Tibial nerve (tissue), 4 donors: Measurements from ENCODE around the gene CENPP. TPM values are rescaled to one million over a fixed set of nuclear protein-coding genes. Genes with fewer than 3 reads are reported as not detected.

Experiments
- DNase-seq, 2 donors: peaks; one replicate each; pipeline ENCODE4 v3.0.0-alpha.2; 2019; ENCODE audit warnings: low spot score in 2 of 2
- H3K27ac ChIP-seq, 4 donors: fragments of 200-600 bp; sonication (generic) in 3 of 4; one replicate each; pipeline ENCODE4 v1.5.1; 2017 to 2019; ENCODE audit warnings: mild to moderate bottlenecking in 1 of 4
- H3K27me3 ChIP-seq, 2 donors: fragments of 200-600 bp; sonication (generic) in 1 of 2; one replicate each; pipeline versions ENCODE4 v1.5.1 to v1.6.0; 2017 to 2019
- H3K36me3 ChIP-seq, 3 donors: fragments of 200-600 bp; sonication (generic); one replicate each; pipeline ENCODE4 v1.5.1; 2018 to 2019
- H3K4me1 ChIP-seq, 4 donors: fragments of 200-600 bp; sonication (generic) in 3 of 4; one replicate each; pipeline ENCODE4 v1.5.1; 2017 to 2019
- H3K4me3 ChIP-seq, 4 donors: fragments of 200-600 bp; sonication (generic) in 3 of 4; one replicate each; pipeline ENCODE4 v1.5.1; 2017 to 2019; ENCODE audit warnings: mild to moderate bottlenecking in 1 of 4, moderate library complexity in 1 of 4
- H3K9me3 ChIP-seq, 4 donors: fragments of 200-600 bp; sonication (generic) in 3 of 4; one replicate each; pipeline ENCODE4 v1.5.1; 2017 to 2019
- CTCF ChIP-seq, 5 experiments: fragments of 200-600 bp in 3 of 5; fragments of 450-650 bp in 2 of 5; sonication (generic) in 3 of 5; IDR thresholded peaks; one replicate each; pipeline ENCODE4 v1.5.1; 2016 to 2019; ENCODE audit warnings: antibody characterized with exemption in 5 of 5, mild to moderate bottlenecking in 3 of 5, moderate library complexity in 2 of 5
- EP300 ChIP-seq, 2 donors: sonication (generic); formaldehyde crosslinking; IDR thresholded peaks; one replicate each; pipeline ENCODE4 v1.6.1; 2017; ENCODE audit warnings: antibody characterized with exemption in 2 of 2, mild to moderate bottlenecking in 1 of 2
- POLR2A ChIP-seq, 2 donors: fragments of 450-650 bp; IDR thresholded peaks; one replicate each; pipeline ENCODE4 v1.6.1; 2017; ENCODE audit warnings: antibody characterized with exemption in 2 of 2, mild to moderate bottlenecking in 2 of 2, moderate library complexity in 2 of 2
- WGBS, 2 donors: methylation state at CpG; one replicate each; pipeline ENCODE4 v1.1.5; 2018; 5-methylcytosine and 5-hydroxymethylcytosine counted together
- total RNA-seq, 4 donors: library from RNA; depleted of rRNA; stranded (reverse); fragments of >200 nt; gene quantifications; one replicate each; pipeline ENCODE4 v1.1.0, GENCODE V29; 2016

Gene CENPP
- total RNA-seq, 4 donors from 2014 or later: 5.0 to 17.1 (median 6.9) TPM

DNA sequence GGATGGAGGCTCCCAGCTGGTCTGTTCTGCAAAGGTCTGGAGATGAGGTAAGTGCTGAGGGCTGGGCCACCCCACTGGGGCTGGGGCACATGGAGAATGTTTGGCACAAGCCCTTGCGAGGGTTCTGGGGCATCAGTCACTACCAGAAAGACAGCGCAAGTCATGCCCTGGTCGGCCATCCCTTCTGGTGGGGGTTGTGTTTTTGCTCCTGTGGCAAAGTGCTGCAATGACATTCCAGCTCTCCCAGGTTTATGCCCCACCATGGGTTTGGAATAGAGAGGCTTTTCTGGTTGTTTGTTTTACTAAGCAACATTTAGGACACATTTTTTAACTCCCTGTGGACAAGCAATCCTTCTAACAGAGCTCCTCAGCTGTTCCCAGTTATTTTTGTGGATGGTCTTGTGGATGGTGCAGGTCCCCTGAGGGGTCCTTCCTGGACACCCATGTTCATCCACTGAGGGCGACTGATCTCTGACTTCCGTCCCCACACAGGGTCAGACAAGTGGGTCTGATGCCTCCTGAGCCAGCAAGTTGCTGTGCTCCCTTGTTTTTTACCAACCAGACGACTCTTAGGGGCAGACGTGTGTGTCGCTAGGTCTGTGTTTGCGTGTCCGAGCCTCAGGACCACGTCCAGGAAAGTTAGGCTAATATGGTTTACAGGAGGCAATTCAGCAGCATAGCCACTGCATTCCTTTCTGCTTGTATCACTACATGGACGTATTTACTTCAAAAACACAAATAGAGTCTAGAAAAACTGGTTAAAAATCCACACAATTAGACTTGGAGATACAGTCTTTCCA lies 274.9 kb downstream of the CENPP start:
- no peak for DNase-seq
- 63 to 64% methylated on average over 12 of the region's 12 CpGs for WGBS, 2 donors
- peaks cover 0 to 7% (median 3%) of the 10 kb centered on the region in 4 donors for H3K9me3 ChIP-seq
- H3K36me3 ChIP-seq: no peaks in the 10 kb centered on the region
- H3K27me3 ChIP-seq: no peaks in the 10 kb centered on the region
- H3K27ac ChIP-seq: peak overlapping the region in 3 of 4 donors; percentile 8 to 72 (median 63)
- H3K4me3 ChIP-seq: no peak overlapping the region
- no peak for TF ChIP-seq CTCF (IDR thresholded peaks at IDR 0.05)
- TF ChIP-seq POLR2A (IDR thresholded peaks at IDR 0.05): no peak
- TF ChIP-seq EP300 (IDR thresholded peaks at IDR 0.05): no peak
- peaks cover 0 to 53% (median 10%) of the 10 kb centered on the region in 4 donors for H3K4me1 ChIP-seq

- TF ChIP-seq POLR2A (IDR thresholded peaks at IDR 0.05) (no peak), EP300 (IDR thresholded peaks at IDR 0.05) (no peak), CTCF (IDR thresholded peaks at IDR 0.05) (no peak)
- Histone ChIP-seq H3K4me1 (peaks cover 0 to 56% (median 10%) of the 10 kb centered on the region in 4 donors), H3K27ac (peak overlapping the region in 3 of 4 donors; percentile 8 to 72 (median 63)), H3K9me3 (peaks cover 0 to 11% (median 3%) of the 10 kb centered on the region in 4 donors), H3K36me3 (no peaks in the 10 kb centered on the region), H3K27me3 (no peaks in the 10 kb centered on the region), H3K4me3 (no peak overlapping the region)
- 63 to 65% methylated on average over 12 of the region's 12 CpGs for WGBS, 2 donors
- no peak for DNase-seq
These were observed 275.7 kb downstream of the CENPP start for GRCh38 chr9:92601451-92601850.

DNA sequence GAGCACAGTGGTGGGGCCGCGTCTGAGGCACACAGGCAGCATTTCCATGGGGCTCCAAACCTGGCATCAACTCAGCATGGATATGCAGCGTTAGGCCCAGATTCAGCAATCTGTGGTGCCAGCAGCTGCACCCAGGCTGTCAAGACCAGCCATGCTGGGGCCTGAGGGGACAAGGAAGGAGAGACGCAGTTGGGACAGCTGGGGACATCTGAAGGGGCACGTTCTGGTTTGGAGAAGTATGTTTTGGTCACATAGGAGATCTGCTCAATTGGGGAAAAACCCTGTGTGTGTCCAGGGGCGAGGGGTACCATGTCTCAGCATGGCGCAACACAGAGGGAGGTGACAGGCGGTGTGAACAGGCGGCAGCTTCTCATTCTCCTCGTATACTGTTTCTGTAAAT lies 276.7 kb downstream of the CENPP start:
- WGBS, 2 donors: 95 to 96% methylated on average over 10 of the region's 10 CpGs
- TF ChIP-seq POLR2A (IDR thresholded peaks at IDR 0.05) (no peak), EP300 (IDR thresholded peaks at IDR 0.05) (no peak), CTCF (IDR thresholded peaks at IDR 0.05) (no peak)
- Histone ChIP-seq H3K4me1 (peaks cover 0 to 60% (median 10%) of the 10 kb centered on the region in 4 donors), H3K4me3 (no peak overlapping the region), H3K27me3 (no peaks in the 10 kb centered on the region), H3K36me3 (no peaks in the 10 kb centered on the region), H3K27ac (peak overlapping the region in 1 of 4 donors; percentile 63), H3K9me3 (peaks cover 0 to 11% (median 3%) of the 10 kb centered on the region in 4 donors)
- DNase-seq: no peak

DNA sequence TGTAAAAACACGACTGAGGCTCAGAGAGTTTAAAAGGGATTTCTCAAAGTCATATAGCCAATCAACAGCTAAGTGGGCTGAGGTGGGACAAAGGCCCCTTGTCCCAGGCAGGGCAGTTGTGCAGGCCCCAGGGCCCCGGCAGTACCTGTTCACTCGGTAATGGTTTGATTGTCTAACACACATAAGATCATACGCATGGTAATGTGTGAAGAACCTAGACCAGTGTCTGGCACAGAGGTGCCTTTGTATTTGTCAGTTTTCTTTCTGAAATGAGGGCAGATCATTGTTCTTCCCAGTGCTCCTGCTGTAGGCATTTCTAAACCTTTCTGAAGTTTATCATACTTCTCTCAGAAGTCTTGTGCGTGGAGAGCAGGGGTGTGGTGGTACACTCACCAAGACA lies 277.3 kb downstream of the CENPP start:
- peaks cover 0 to 11% (median 3%) of the 10 kb centered on the region in 4 donors for H3K9me3 ChIP-seq
- DNase-seq: no peak
- H3K4me1 ChIP-seq: peaks cover 0 to 60% (median 11%) of the 10 kb centered on the region in 4 donors
- H3K27me3 ChIP-seq: no peaks in the 10 kb centered on the region
- no peak overlapping the region for H3K27ac ChIP-seq
- H3K4me3 ChIP-seq: no peak overlapping the region
- TF ChIP-seq POLR2A (IDR thresholded peaks at IDR 0.05): no peak
- TF ChIP-seq CTCF (IDR thresholded peaks at IDR 0.05): no peak
- no peak for TF ChIP-seq EP300 (IDR thresholded peaks at IDR 0.05)
- WGBS, 2 donors: 51 to 68% methylated on average over 5 of the region's 5 CpGs
- no peaks in the 10 kb centered on the region for H3K36me3 ChIP-seq

- Histone ChIP-seq H3K4me1 (peaks cover 0 to 60% (median 9%) of the 10 kb centered on the region in 4 donors), H3K36me3 (no peaks in the 10 kb centered on the region), H3K9me3 (peaks cover 0 to 11% (median 3%) of the 10 kb centered on the region in 4 donors), H3K4me3 (no peak overlapping the region), H3K27me3 (no peaks in the 10 kb centered on the region), H3K27ac (no peak overlapping the region)
- 86 to 93% methylated on average over 5 of the region's 5 CpGs for WGBS, 2 donors
- TF ChIP-seq POLR2A (IDR thresholded peaks at IDR 0.05): no peak
- no peak for TF ChIP-seq EP300 (IDR thresholded peaks at IDR 0.05)
- no peak for TF ChIP-seq CTCF (IDR thresholded peaks at IDR 0.05)
- no peak for DNase-seq
These were observed 278.2 kb downstream of the CENPP start for GRCh38 chr9:92603990-92604389.
